Activated CD4-positive, alpha-beta memory T cell treated with anti-CD3 and anti-CD28 coated beads for 36 hours (primary cell): Measurements from ENCODE around the gene TEX13A. TPM values are rescaled to one million over a fixed set of nuclear protein-coding genes. Genes with fewer than 3 reads are reported as not detected.
"Not testable (repeated sequence)": the region's sequence is repeated elsewhere in the genome, so short reads cannot be mapped to it uniquely, and the experiment has no call there.

Experiments
- CTCF ChIA-PET: fragments of 350-600 bp; sonication (Branson Sonifier 250); formaldehyde crosslinking; loops from one replicate; lab custom pipeline; 2021; ENCODE audit warnings: antibody characterized with exemption, inconsistent platforms; lab: Charles Lee
- POLR2A ChIA-PET: fragments of 350-600 bp; sonication (Branson Sonifier 250); formaldehyde crosslinking; loops from one replicate; lab custom pipeline; 2021; ENCODE audit warnings: antibody characterized with exemption; lab: Charles Lee
- DNase-seq: peaks from one replicate; pipeline ENCODE4 v3.0.0-alpha.2; 2020
- H3K27ac Mint-ChIP-seq: one replicate; pipeline ENCODE4 v1.8.0; 2021; ENCODE audit warnings: mixed read lengths
- H3K27me3 Mint-ChIP-seq: one replicate; pipeline ENCODE4 v1.8.0; 2021; ENCODE audit warnings: mixed read lengths
- H3K36me3 Mint-ChIP-seq: one replicate; pipeline ENCODE4 v1.8.0; 2021; ENCODE audit warnings: mixed read lengths
- H3K4me1 Mint-ChIP-seq: one replicate; pipeline ENCODE4 v1.8.0; 2021; ENCODE audit warnings: low read depth, mixed read lengths
- H3K4me3 Mint-ChIP-seq: one replicate; pipeline ENCODE4 v1.8.0; 2021; ENCODE audit warnings: mild to moderate bottlenecking, mixed read lengths
- H3K9me3 Mint-ChIP-seq: one replicate; pipeline ENCODE4 v1.8.0; 2021; ENCODE audit warnings: mixed read lengths
- intact Hi-C: fragments of 100-400 bp; cut with micrococcal nuclease; formaldehyde crosslinking; loops from one replicate; pipeline ENCODE4 v1.15.1; 2023
- total RNA-seq, 2 experiments: library from RNA; stranded (reverse); gene quantifications; one replicate each; pipeline ENCODE4 v1.2.3, GENCODE V29; 2021

Gene TEX13A
- total RNA-seq, result not detected

GRCh38 chrX:105220636-105221035 lies at the start of gene TEX13A:
Gene TEX13A, minus strand, starts transcription at chrX:105220694. Its CDS starts 297 bp downstream, at chrX:105220397.
- intact Hi-C loops, result no loop called here
- H3K36me3 Mint-ChIP-seq, result no peaks in the 10 kb centered on the region

GRCh38 chrX:105269386-105269785 lies 48.9 kb upstream of the TEX13A start:
- Mint-ChIP-seq H3K27me3 (no peaks in the 10 kb centered on the region), H3K27ac (no peak overlapping the region), H3K4me1 (no peaks in the 10 kb centered on the region), H3K4me3 (no peak overlapping the region), H3K9me3 (no peaks in the 10 kb centered on the region), H3K36me3 (no peaks in the 10 kb centered on the region)
- ChIA-PET CTCF (no interaction called here), POLR2A (no interaction called here)
- intact Hi-C loops, result no loop called here
- DNase-seq, result no peak

More at GRCh38 chrX:105220636-105221035, at the start of gene TEX13A:
- POLR2A ChIA-PET, result no interaction called here
- Mint-ChIP-seq H3K27me3 (no peaks in the 10 kb centered on the region), H3K4me3 (no peak within 1 kb of the TSS), H3K4me1 (no peaks in the 10 kb centered on the region), H3K9me3 (peaks cover 6% of the 10 kb centered on the region), H3K27ac (no peak within 1 kb of the TSS)
- CTCF ChIA-PET, result no interaction called here
- DNase-seq, result no peak

- Mint-ChIP-seq H3K27me3 (no peaks in the 10 kb centered on the region), H3K27ac (no peak overlapping the region), H3K36me3 (no peaks in the 10 kb centered on the region), H3K9me3 (no peaks in the 10 kb centered on the region), H3K4me1 (no peaks in the 10 kb centered on the region), H3K4me3 (no peak overlapping the region)
- POLR2A ChIA-PET, result no interaction called here
- no peak for DNase-seq
- CTCF ChIA-PET, result no interaction called here
- intact Hi-C loops, result no loop called here
Measured at GRCh38 chrX:105267167-105267566, 46.7 kb upstream of the TEX13A start.

GRCh38 chrX:105266456-105266855 lies 46.0 kb upstream of the TEX13A start:
- no peaks in the 10 kb centered on the region for H3K27me3 Mint-ChIP-seq
- no peak for DNase-seq
- CTCF ChIA-PET, result no interaction called here
- no peak overlapping the region for H3K27ac Mint-ChIP-seq
- H3K4me1 Mint-ChIP-seq, result no peaks in the 10 kb centered on the region
- intact Hi-C loops, result no loop called here
- H3K9me3 Mint-ChIP-seq, result no peaks in the 10 kb centered on the region
- H3K4me3 Mint-ChIP-seq, result no peak overlapping the region
- POLR2A ChIA-PET, result no interaction called here
- no peaks in the 10 kb centered on the region for H3K36me3 Mint-ChIP-seq

- no peak for DNase-seq
- Mint-ChIP-seq H3K4me1 (no peaks in the 10 kb centered on the region), H3K9me3 (peaks cover 2% of the 10 kb centered on the region), H3K4me3 (no peak overlapping the region), H3K27ac (no peak overlapping the region), H3K36me3 (no peaks in the 10 kb centered on the region), H3K27me3 (no peaks in the 10 kb centered on the region)
- ChIA-PET CTCF (no interaction called here), POLR2A (no interaction called here)
- intact Hi-C loops, result no loop called here
Measured at GRCh38 chrX:105265093-105265492, 44.6 kb upstream of the TEX13A start.

GRCh38 chrX:105263801-105264200 lies 43.3 kb upstream of the TEX13A start:
- POLR2A ChIA-PET, result no interaction called here
- Mint-ChIP-seq H3K27ac (no peak overlapping the region), H3K36me3 (no peaks in the 10 kb centered on the region), H3K4me3 (no peak overlapping the region), H3K27me3 (no peaks in the 10 kb centered on the region), H3K9me3 (peaks cover 2% of the 10 kb centered on the region), H3K4me1 (no peaks in the 10 kb centered on the region)
- intact Hi-C loops, result no loop called here
- no peak for DNase-seq
- CTCF ChIA-PET, result no interaction called here

- Mint-ChIP-seq H3K4me1 (no peaks in the 10 kb centered on the region), H3K27ac (no peak overlapping the region), H3K4me3 (no peak overlapping the region), H3K27me3 (no peaks in the 10 kb centered on the region), H3K36me3 (no peaks in the 10 kb centered on the region), H3K9me3 (peaks cover 2% of the 10 kb centered on the region)
- ChIA-PET CTCF (no interaction called here), POLR2A (no interaction called here)
- no peak for DNase-seq
- intact Hi-C loops, result no loop called here
Measured at GRCh38 chrX:105263171-105263570, 42.7 kb upstream of the TEX13A start.

- no peak overlapping the region for H3K27ac Mint-ChIP-seq
- CTCF ChIA-PET, result no interaction called here
- H3K4me1 Mint-ChIP-seq, result no peaks in the 10 kb centered on the region
- no peaks in the 10 kb centered on the region for H3K27me3 Mint-ChIP-seq
- peaks cover 2% of the 10 kb centered on the region for H3K9me3 Mint-ChIP-seq
- DNase-seq, result no peak
- no peaks in the 10 kb centered on the region for H3K36me3 Mint-ChIP-seq
- H3K4me3 Mint-ChIP-seq, result no peak overlapping the region
- POLR2A ChIA-PET, result no interaction called here
- intact Hi-C loops, result no loop called here
Measured at GRCh38 chrX:105260291-105261043, 40.0 kb upstream of the TEX13A start.

- Mint-ChIP-seq H3K36me3 (no peaks in the 10 kb centered on the region), H3K9me3 (no peaks in the 10 kb centered on the region), H3K4me1 (no peaks in the 10 kb centered on the region), H3K27ac (no peak overlapping the region), H3K4me3 (no peak overlapping the region), H3K27me3 (no peaks in the 10 kb centered on the region)
- intact Hi-C loops, result no loop called here
- CTCF ChIA-PET, result no interaction called here
- no peak for DNase-seq
- POLR2A ChIA-PET, result no interaction called here
Measured at GRCh38 chrX:105241056-105241455, 20.6 kb upstream of the TEX13A start.

GRCh38 chrX:105237407-105237806 lies 16.9 kb upstream of the TEX13A start:
- H3K9me3 Mint-ChIP-seq, H3K4me1 Mint-ChIP-seq, intact Hi-C loops, H3K27ac Mint-ChIP-seq, CTCF ChIA-PET, H3K36me3 Mint-ChIP-seq, POLR2A ChIA-PET, DNase-seq, H3K27me3 Mint-ChIP-seq, H3K4me3 Mint-ChIP-seq: not testable (repeated sequence)

GRCh38 chrX:105229146-105229545 lies 8.7 kb upstream of the TEX13A start:
- intact Hi-C loops, result no loop called here
- Mint-ChIP-seq H3K4me1 (no peaks in the 10 kb centered on the region), H3K27me3 (no peaks in the 10 kb centered on the region), H3K4me3 (no peak overlapping the region), H3K27ac (no peak overlapping the region), H3K36me3 (no peaks in the 10 kb centered on the region), H3K9me3 (no peaks in the 10 kb centered on the region)
- CTCF ChIA-PET, result no interaction called here
- POLR2A ChIA-PET, result no interaction called here
- no peak for DNase-seq

GRCh38 chrX:105228602-105229001 lies 8.1 kb upstream of the TEX13A start:
- Mint-ChIP-seq H3K9me3 (no peaks in the 10 kb centered on the region), H3K27ac (no peak overlapping the region), H3K27me3 (no peaks in the 10 kb centered on the region), H3K36me3 (no peaks in the 10 kb centered on the region), H3K4me3 (no peak overlapping the region), H3K4me1 (no peaks in the 10 kb centered on the region)
- ChIA-PET CTCF (no interaction called here), POLR2A (no interaction called here)
- intact Hi-C loops, result no loop called here
- no peak for DNase-seq

- H3K27me3 Mint-ChIP-seq, result no peaks in the 10 kb centered on the region
- intact Hi-C loops, result no loop called here
- no peaks in the 10 kb centered on the region for H3K4me1 Mint-ChIP-seq
- ChIA-PET CTCF (no interaction called here), POLR2A (no interaction called here)
- no peaks in the 10 kb centered on the region for H3K9me3 Mint-ChIP-seq
- H3K27ac Mint-ChIP-seq, result no peak overlapping the region
- no peaks in the 10 kb centered on the region for H3K36me3 Mint-ChIP-seq
- DNase-seq, result no peak
- no peak overlapping the region for H3K4me3 Mint-ChIP-seq
Measured at GRCh38 chrX:105226499-105226898, 6.0 kb upstream of the TEX13A start.
